BJ (cell line): ENCODE data around the gene LSM12. TPM values are rescaled to one million over a fixed set of nuclear protein-coding genes. Genes with fewer than 3 reads are reported as not detected.

ENCODE experiments used
- CTCF ChIA-PET: fragments of 350-600 bp; formaldehyde crosslinking; extraction: SDS; loops from one replicate; lab custom pipeline; 2021; ENCODE audit warnings: antibody characterized with exemption, inconsistent platforms; lab: Yijun Ruan, JAX
- POLR2A ChIA-PET: fragments of 300-600 bp; sonication (Branson Sonifier 250); formaldehyde crosslinking; extraction: SDS; loops from one replicate; lab custom pipeline; 2021; ENCODE audit warnings: antibody characterized with exemption; lab: Charles Lee
- DNase-seq: peaks from one replicate; pipeline ENCODE4 v3.0.0-alpha.2; 2011; ENCODE audit warnings: low read depth
- H3K27me3 ChIP-seq: 2 replicates; pipeline ENCODE4 v1.6.0; 2011; ENCODE audit warnings: low read length; ENCODE audit not compliant: control insufficient read depth, insufficient read depth
- H3K36me3 ChIP-seq: 2 replicates; pipeline ENCODE4 v1.5.1; 2011; ENCODE audit warnings: low read length; ENCODE audit not compliant: control insufficient read depth, insufficient read depth
- H3K4me3 ChIP-seq: 2 replicates; pipeline ENCODE4 v1.5.1; 2011; ENCODE audit warnings: low read depth, mild to moderate bottlenecking, control low read depth, low read length
- CTCF ChIP-seq: IDR thresholded peaks from 2 replicates; pipeline ENCODE4 v1.5.1; 2011; ENCODE audit warnings: low read depth, mild to moderate bottlenecking, control low read depth, inconsistent platforms, low read length, moderate library complexity; ENCODE audit not compliant: insufficient read depth
- polyA plus RNA-seq: library from polyadenylated mRNA; depleted of rRNA; stranded (reverse); fragments of >200 nt; gene quantifications from 2 replicates; pipeline ENCODE4 v1.2.3, GENCODE V29; 2011

Gene LSM12
- polyA plus RNA-seq, 1 experiment, result 36.3 TPM

GRCh38 chr17:44112284-44113280 lies 46.1 kb upstream of the LSM12 start:
- ChIA-PET CTCF (interaction anchor here (0.6 to 2.7 kb wide), 7 partner anchors 8 to 1036 kb away, joined by 3 to 14 read pairs (median 6); partner anchors contain the start of gene HDAC5), POLR2A (interaction anchor here (0.9 kb wide), 1 partner anchor 11 kb away, joined by 6 read pairs; the partner anchor contains the start of gene HDAC5)
- peaks cover 12% of the 10 kb centered on the region for H3K36me3 ChIP-seq
- H3K4me3 ChIP-seq, result no peak overlapping the region
- no peak for TF ChIP-seq CTCF
- no peak for DNase-seq
- no peaks in the 10 kb centered on the region for H3K27me3 ChIP-seq

GRCh38 chr17:44111777-44112176 lies 45.3 kb upstream of the LSM12 start:
- TF ChIP-seq CTCF, result no peak
- ChIA-PET POLR2A (interaction anchor here (0.5 kb wide), 1 partner anchor 42 kb away, joined by 12 read pairs; no protein-coding TSS in a partner anchor), CTCF (interaction anchor here (0.6 to 2.7 kb wide), 8 partner anchors 9 to 92 kb away, joined by 3 to 14 read pairs (median 5); partner anchors contain the start of gene HDAC5)
- no peak for DNase-seq
- Histone ChIP-seq H3K36me3 (peaks cover 13% of the 10 kb centered on the region), H3K27me3 (no peaks in the 10 kb centered on the region), H3K4me3 (no peak overlapping the region)

- Histone ChIP-seq H3K36me3 (peaks cover 12% of the 10 kb centered on the region), H3K27me3 (no peaks in the 10 kb centered on the region), H3K4me3 (peak overlapping the region; percentile 54)
- peak; percentile 62 for DNase-seq
- TF ChIP-seq CTCF, result no peak
- CTCF ChIA-PET, result interaction anchor here (0.6 to 2.7 kb wide), 11 partner anchors 10 to 93 kb away, joined by 3 to 14 read pairs (median 4); partner anchors contain the start of gene HDAC5
- POLR2A ChIA-PET, result interaction anchor here (0.5 to 0.7 kb wide), 4 partner anchors 21 to 219 kb away, joined by 3 to 15 read pairs (median 8); no protein-coding TSS in a partner anchor
Observed at GRCh38 chr17:44110823-44111633, 44.6 kb upstream of the LSM12 start.

- Histone ChIP-seq H3K27me3 (no peaks in the 10 kb centered on the region), H3K4me3 (peak overlapping the region; percentile 54), H3K36me3 (peaks cover 10% of the 10 kb centered on the region)
- CTCF ChIA-PET, result interaction anchor here (0.8 to 1.4 kb wide), 6 partner anchors 9 to 166 kb away, joined by 3 to 6 read pairs (median 4); no protein-coding TSS in a partner anchor
- TF ChIP-seq CTCF, result no peak
- no peak for DNase-seq
- POLR2A ChIA-PET, result no interaction called here
Observed at GRCh38 chr17:44110011-44110686, 43.7 kb upstream of the LSM12 start.
